Dedifferentiated amniotic fluid mesenchymal stem cell (primary cell): Measurements from ENCODE around the gene INPP4B.

Source experiments
- DNase-seq: peaks from one replicate; pipeline ENCODE4 v3.0.0-alpha.2; 2016; ENCODE audit errors: extremely low spot score

Gene INPP4B

DNA sequence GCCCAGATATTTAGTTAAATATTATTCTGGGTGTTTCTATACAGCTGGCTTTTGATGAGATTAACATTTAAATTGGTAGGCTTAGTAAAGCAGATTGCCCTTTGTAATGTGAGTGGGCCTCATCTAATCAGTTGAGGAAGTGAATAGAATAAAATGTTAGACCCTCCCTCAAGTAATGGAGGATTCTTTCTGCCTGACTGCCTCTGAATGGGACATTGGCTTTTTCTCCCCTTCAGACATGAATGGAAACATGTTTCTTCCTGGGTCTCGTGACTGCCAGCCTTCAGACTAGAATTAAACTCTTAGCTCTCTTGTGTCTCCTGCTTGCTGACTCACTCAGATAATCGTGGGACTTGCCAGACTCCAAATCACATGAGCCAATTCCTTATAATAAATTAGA lies 266.7 kb downstream of the INPP4B start:
- no peak for DNase-seq

DNA sequence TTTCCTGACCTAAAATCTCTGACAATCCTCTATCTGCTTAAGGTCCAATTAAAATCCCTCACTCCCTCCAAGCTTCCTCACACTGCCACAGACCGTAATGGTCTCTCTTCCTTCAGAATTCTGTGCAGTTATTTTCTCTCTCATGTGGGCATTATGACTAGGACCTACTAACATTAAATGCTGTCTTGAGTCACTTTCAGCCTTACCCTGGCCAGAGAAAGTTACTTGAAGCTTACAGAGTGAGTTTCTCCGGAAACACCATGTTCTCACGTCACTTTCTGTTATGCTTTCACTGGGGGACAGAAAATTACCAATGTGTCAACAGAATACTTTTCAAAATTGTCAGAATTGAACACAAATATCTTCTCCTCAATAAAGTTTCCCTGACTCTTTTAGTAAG lies 271.8 kb downstream of the INPP4B start:
- DNase-seq = no peak

DNA sequence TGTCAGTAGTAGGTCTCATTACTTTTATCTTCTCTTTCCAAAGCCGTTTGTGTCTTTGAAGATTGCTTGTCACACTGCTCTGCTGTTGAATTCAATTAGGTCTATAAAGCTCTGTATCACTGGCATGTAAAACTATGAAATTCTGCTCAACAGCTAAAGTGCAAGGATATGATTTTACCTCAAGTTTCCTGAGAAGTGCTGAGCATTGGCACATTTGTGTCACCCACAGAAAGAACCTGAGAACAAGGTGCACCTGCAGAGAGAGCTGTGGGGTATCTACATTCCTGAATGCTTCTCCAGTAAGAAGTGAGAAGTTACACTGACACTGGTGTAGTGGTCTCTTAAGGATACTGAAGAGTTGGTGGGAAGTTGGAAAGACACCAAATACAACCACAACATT lies 274.0 kb downstream of the INPP4B start:
- DNase-seq = no peak

DNA sequence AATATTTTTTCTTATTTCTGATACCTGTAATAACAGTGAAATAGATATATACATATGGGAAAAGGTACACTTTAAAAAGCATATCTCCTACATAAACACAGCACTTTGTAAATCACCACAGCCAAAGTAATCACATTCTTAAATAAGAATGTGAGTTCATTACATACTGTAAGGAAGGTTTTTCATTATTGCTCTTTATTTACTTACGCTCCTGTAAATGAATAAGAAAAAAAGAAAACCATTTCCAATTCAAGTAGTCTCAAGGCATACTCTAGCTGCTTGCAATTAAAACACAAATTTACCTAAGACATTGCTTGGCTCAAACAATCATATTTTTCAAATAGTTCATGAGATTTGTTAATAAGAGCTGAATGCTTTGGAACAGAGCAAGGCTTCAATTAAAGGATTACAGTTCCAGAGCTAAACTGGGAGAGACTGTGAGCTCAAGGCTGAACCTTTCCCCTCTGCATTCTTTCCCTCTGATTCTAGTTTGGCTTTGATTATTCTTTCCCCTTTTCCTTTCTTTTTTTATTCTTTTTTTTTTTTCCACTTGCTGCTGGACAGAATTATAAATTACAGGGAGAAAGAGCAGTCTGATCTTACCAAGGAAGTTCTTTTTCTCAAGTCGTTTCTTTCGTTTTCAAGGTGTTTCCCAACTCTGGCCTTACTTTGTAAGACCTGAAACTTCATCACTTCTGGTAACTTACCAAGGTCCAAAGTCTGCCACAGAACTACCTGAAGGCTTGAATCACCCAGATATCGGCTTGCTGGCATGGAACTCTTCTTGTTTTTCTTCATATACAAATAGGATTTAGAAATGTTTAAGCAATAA lies 278.3 kb downstream of the INPP4B start:
- peak; percentile 32 for DNase-seq

DNA sequence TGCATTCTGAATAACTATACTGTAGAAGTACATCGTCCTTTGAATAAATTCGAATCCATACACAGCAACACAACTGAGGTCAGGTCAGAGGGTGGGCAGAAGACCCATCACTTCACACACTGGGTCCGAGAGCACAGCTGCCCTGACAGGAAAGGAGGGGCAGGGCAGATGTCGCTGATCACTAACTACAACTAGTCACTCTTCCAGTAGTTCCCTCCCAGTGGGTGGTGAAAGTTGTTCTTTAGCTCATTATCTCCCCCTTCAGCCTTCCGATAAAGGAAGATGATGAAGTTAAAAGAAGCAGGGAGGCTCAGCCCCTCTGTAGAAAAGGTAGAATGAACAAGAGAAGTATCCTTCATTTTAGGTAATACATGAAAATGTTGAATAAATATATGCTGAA lies 278.9 kb downstream of the INPP4B start:
- no peak for DNase-seq

DNA sequence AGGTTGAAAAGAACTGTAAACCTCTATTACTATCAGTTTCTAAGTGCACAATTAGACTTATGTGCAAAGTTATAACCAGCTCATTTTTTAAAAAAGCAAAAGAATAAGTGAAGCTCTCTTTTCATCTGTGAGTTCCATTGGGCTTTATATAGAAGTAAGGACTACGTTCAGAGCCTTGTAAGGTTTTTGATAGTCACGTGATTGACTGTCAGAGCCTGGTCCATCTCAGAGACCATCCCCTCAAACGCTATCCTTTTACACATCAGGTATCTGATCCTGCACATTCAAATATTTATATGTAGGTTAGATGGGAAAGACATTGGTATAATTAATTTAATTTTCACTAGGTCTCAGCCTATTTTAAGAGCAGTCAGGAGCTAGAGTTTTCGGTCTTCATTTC lies 279.3 kb downstream of the INPP4B start:
- DNase-seq = no peak

DNA sequence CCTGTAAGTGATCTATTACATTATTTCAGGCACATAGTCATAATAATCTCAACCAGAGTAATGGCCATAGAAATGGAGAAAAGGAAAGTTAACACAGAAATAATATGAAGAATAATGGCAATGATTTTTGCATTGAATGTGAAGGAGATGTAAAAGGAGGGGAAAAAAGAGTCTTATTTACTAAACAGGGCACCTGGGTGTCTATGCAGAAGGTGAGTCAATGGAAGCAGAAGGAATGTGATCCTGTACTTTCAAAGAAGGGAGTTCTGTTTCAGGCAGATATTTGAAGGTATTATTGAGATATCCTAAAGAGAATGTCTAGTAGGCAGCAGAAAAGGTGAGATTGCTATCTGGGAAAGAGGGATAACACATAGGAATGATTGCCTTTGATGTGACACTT lies 279.9 kb downstream of the INPP4B start:
- DNase-seq = no peak

DNA sequence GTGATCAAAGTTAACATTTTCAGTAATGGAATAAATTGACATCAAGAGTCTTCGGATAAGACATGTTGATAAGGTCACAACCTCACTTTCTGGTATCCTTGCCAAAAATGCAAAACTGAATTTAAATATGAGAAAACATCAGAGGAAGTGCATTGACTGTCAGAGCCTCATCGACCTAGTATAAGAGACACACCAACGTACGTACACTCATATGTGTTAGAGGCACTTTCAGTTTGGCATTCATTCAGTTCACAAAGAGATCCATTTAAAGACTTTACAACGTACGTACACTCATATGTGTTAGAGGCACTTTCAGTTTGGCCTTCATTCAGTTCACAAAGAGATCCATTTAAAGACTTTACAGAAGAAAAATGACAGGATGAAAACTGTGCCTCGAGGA lies 280.3 kb downstream of the INPP4B start:
- DNase-seq = no peak

DNA sequence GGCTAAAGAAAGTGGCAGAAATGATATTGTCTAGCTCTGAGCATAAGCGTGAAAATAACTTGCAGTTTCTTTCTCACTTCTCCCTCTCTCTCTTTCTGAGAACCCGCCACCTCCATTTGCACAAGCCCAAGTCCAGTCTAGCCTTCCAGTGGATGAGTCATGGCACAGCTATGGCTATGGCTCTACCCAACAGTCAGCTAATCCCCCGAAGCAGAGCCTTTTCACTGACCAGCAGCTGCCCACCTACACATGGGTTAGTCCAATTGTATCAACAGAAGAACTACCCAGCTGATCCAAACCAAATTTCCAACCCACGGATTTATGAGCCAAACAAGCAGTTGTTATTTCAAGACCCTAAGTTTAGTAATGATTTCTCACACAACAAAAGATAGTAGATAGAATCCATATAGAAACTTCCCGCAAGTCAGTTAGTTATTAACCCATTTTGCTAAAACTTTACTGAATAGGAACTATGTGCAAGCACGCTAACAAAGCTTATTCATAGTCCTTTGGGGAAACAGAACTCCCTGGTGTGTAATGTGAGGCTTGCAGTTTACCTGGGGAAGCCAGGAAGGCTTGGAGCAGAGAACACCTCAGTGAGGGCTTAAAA lies 282.3 kb downstream of the INPP4B start:
- no peak for DNase-seq

DNA sequence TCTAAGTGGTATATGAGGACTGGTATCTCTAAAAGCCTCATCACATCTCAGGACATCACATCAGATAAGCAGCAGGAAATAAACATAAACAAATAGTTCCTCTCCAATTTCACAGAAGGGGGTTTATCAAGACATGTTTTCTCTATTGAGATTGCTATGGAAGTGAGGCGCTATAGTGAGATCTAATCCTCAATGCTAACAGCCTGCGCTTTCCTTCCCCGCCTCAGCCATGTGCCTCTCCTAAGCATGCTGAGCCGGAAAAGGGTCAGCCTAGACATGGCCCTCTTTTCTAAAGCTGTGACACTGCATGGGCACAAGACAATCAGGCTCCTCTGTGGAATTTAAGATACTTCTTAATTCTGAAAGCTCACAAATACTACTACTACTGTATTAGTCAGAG lies 286.1 kb downstream of the INPP4B start:
- DNase-seq = no peak

DNA sequence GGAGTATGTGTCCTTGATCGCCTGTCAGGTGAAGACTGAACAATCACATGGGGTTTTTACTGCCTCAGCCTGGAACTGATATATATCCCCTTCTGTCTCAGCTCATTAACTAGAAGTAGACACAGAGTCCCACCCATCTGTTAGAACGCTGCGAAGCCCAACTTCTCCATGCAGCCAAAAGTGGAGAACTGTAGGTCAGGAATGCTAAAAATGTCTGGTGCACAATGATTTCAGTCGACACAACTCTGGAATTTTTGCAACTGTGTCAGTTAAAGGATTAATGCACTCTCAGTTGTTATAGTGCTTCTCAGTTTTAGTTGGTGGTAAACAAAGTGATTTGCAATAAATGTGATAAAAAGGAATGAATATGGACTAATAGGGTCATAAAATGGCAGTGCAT lies 287.2 kb downstream of the INPP4B start:
- DNase-seq = peak; percentile 19

DNA sequence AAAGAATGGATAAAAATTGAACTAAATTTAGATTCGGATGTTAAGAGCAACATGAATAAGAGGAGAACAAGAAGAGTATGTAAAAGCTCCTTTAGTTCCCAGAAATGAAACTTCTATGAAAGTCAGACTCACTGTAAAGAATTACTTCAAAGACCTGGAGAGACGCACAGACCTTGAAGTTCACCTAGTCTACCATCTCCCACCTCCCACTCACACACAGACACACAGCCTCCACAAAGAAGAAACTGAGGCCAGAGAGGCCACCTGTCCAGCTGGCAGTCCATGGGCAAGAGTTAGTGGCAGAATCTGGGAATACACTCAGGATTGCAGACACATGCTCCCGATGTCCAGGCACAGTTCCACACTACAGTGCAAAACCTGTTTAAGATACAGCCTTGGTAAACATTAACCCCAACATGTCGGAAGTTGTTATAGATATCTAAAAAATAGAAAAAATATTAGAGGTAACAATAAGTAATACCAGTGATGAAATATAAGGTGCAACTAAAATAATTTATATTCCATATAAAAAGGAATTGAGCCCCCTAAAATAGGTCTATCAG lies 288.8 kb downstream of the INPP4B start:
- DNase-seq = no peak

DNA sequence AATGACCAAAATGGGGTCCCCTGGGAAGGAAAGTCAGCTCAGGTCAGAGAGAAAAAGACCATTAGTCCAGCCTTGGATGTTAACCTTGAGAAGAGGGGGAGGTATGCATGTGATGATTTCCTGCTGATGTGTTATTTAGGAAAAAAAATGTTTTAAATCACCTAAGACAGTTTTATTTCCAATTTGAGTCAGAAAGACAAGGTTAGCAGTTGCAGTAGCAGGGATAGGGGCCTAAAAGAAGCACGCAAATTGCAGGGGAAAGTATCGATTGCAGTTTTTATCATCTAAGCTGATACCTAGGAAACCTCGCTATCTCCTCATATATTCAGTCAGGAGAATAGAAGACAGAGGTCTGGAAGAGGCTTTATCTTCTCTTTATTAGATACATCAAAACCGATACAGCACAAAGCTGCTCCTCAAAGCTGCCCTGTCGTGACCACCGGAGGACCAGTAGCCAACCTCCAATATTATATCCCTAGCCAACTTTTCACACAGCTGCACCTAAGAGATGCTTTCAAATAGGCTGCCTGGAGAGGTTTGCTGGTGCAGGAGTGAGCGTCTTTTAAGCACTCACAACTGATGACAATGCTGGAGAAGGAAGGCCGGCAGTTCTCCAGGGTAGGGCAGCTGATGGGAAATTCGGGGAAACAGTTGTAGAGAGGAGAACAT lies 289.4 kb downstream of the INPP4B start:
- DNase-seq = no peak

DNA sequence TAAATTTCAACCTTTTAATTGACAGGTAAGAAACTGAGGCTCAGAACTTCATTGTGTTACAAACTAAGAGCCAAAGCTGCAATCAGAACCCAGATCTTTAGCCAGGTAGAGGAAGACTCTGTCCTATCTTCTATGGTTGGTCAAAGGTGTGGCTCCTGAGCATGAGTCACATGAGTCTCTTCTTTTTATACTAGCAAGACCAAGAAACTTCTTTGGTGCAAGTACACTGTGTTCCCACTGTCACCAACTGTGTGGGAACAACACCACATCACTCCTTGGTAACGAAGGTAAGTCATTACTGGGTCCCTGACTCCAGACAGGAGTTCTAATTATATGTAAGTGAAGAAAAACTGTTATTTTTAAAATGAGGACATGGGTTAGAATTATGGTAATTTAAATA lies 290.1 kb downstream of the INPP4B start:
- DNase-seq = no peak

DNA sequence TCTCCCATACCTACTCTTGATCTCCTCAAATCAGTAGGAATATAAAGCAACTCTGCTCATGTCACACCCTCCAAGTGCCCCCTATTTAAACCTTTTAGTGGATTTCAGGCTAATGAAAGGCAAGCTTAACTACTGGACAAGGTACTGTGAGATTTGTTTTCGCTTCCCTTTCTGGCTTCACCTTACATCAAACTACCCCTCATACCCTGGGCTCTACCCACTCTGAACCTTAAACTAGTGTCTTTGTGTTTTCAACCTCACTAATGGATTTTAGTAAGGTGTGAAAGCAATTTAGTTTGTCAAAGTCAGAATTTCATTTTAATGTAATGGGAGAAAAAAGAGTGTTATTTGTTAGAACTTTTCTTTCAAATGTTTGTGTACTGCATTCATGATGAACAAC lies 291.7 kb downstream of the INPP4B start:
- DNase-seq = no peak

DNA sequence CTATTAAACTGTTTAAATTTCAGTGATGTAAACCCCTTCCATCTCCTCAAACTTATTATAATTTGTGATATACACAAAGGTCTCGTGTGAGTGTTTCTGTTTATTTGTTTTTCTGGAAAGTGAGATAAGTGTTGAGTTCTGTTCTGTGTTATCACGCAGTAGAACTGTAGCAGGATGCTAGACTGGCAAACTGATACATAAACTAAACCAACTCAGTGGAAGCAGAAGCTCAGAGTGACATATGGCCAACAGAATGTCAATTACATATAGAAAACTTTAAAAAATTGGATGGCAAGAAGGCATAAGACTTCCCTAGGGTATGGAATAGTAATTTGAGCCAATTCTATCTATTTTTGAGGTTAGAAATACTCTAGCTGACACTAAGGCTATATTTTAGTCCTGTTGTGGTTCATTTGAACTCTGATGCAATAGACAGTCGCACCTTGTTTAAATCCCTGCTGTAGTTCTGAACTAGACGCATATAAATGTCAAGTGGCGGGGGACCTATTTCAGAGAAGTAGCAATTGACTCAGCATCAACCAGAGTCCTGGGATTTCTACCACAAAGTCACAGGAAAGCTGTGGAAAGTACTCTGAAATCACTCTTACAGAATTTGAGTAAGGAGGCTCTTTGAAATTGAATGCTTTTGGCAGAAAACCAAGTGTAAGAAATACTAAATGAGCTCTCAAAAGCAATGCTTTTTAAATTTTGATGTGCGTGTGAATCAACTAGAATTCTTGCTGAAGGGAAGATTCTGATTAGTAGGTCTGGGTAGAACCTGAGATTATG lies 294.4 kb downstream of the INPP4B start:
- no peak for DNase-seq

DNA sequence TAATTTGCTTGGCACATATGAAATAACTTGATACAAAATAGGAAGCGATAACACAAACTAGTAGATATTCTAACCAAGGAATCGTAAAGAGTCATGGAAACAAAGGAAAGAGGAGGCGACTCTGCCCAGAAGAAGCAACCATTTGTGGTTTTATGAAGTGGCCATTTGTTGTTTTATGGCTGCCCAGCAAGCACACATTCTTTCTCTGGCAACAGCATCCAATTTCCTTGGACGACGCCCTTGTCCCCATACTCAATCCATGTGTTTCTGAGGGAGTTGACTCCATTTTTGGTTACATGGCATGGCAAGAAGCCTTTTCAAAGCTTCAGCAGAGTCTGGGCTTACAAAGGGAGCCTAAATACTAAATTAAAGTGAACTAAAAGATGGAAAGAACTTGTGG lies 295.1 kb downstream of the INPP4B start:
- DNase-seq = no peak

DNA sequence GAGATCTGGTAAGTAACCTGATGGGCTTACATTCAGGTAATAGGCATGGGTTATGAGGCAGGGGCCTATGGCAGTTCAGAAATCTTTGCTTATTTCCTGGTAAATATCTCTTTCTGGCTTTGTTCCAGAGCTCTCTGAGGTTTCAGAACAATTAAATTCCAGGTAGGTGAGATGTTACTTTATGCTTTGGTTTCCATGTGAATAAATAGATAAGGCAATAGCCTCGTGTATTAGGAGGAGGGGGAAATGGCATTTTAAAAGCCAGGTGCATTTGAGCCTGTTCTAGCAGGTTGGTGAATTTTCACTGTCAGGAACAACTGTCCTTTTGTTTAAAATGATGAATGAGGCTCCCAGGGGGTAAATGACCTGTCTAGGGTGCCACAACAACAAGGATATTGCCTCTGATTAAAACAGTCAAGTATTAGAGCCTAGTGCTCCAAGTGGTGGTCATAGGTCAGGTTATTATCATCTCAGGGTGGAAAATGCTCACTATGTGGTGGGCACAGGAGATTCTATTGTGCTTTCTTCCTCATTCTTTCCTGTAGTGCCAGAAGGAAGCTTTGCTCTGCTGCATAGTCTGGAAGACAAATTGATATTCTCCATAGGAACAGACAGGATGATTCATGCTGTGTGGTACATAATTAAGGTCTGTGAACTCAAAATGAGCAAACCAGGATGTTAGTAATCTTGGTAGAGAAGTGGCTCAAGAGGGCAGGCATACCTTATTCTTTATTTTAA lies 296.2 kb downstream of the INPP4B start:
- peak; percentile 31 for DNase-seq

DNA sequence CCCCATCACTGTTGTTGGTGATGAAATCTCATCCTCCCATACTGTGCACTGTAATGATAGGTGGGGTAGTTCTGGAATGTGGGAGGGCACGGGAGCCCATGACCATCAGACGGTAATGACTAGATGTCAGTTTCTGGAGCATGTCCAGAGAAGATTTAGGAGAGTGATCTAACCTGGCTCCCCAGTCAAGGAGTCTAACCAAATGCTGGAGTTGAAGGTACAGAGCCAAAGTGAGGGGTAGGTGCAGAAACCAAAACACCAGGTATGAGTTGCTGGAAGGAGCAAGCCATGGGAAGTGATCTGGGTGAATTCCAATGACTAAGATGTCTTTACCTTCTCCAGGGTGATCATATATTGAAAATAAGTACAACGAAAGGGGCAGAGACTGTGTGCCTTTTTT lies 296.9 kb downstream of the INPP4B start:
- DNase-seq = no peak

DNA sequence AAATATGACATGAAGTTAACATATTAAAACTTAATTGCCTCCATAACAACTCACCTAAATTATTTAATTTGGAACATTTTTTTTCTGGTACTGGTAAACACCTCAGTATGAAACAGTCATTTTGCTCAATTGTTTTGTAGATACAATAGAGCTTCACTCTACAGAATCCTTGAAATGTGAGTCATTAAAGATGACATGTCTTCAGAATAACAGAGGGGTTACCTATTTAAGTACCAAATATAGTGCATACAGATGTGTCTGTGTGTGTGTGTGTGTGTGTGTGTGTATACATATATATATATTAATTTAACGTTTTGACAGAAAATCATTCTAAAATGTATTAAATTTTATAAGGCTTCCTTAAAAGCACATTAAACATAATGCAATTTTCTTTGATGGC lies 297.6 kb downstream of the INPP4B start:
- DNase-seq = no peak

DNA sequence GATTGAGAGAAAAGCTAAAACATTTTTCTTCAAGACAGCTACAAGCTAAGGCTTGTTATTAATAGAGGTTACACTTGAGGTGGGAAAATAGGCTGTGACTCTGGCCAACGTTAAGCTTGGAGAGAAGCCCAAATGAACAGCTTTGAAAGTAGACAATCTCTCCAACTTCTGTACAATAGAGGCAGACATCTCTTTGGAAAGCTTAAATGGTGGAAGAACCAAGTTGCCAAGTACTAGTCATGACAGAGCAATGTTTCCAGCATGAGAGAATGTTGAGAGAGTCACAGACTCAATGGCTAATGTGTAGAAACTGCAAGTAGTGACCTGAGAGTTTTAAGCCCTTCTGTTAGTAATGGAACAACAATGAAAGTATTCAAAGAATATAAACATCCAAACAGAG lies 298.1 kb downstream of the INPP4B start:
- no peak for DNase-seq
